Neural progenitor cell (in vitro differentiated cells): ENCODE measurements around the gene KRT2. TPM values are rescaled to one million over a fixed set of nuclear protein-coding genes. Genes with fewer than 3 reads are reported as not detected.

ENCODE experiments used
- DNase-seq: peaks from one replicate; pipeline ENCODE4 v3.0.0-alpha.2; 2016; ENCODE audit warnings: low spot score
- H2AFZ ChIP-seq: fragments of 200-600 bp; sonication (generic); replicated peaks from 2 replicates; pipeline ENCODE4 v1.6.1; 2016; ENCODE audit warnings: antibody characterized with exemption
- H3F3A ChIP-seq: fragments of 200-600 bp; sonication (generic); 2 replicates; pipeline ENCODE4 v1.6.1; 2016; ENCODE audit warnings: antibody characterized with exemption, low read depth
- H3K27ac ChIP-seq: fragments of 200-600 bp; sonication (generic); 2 replicates; pipeline ENCODE4 v1.5.1; 2016; ENCODE audit warnings: mild to moderate bottlenecking
- H3K27me3 ChIP-seq: fragments of 200-600 bp; sonication (generic); 2 replicates; pipeline ENCODE4 v1.6.1; 2016; ENCODE audit warnings: mild to moderate bottlenecking, moderate library complexity
- H3K36me3 ChIP-seq: fragments of 200-600 bp; sonication (generic); 2 replicates; pipeline ENCODE4 v1.5.1; 2016
- H3K4me1 ChIP-seq: fragments of 200-600 bp; sonication (generic); 2 replicates; pipeline ENCODE4 v1.6.1; 2016; ENCODE audit warnings: mixed run types
- H3K4me2 ChIP-seq: fragments of 200-600 bp; sonication (generic); 2 replicates; pipeline ENCODE4 v1.6.1; 2016
- H3K4me3 ChIP-seq: fragments of 200-600 bp; sonication (generic); 2 replicates; pipeline ENCODE4 v1.5.1; 2016
- H3K79me2 ChIP-seq: fragments of 200-600 bp; sonication (generic); 2 replicates; pipeline ENCODE4 v1.6.1; 2016; ENCODE audit warnings: low read depth
- H3K9ac ChIP-seq: fragments of 200-600 bp; sonication (generic); 2 replicates; pipeline ENCODE4 v1.6.1; 2016
- H3K9me3 ChIP-seq: fragments of 200-600 bp; sonication (generic); 2 replicates; pipeline ENCODE4 v1.5.1; 2016; ENCODE audit warnings: low read depth
- H4K20me1 ChIP-seq: fragments of 200-600 bp; sonication (generic); 2 replicates; pipeline ENCODE4 v1.6.1; 2016; ENCODE audit warnings: low read depth
- H3K27ac Mint-ChIP-seq: 3 replicates; pipeline ENCODE4 v1.8.0; 2021; ENCODE audit warnings: mixed read lengths
- H3K27me3 Mint-ChIP-seq: 2 replicates; pipeline ENCODE4 v1.8.0; 2022; ENCODE audit warnings: low read depth, mild to moderate bottlenecking, inconsistent platforms, moderate library complexity, mixed read lengths; ENCODE audit not compliant: insufficient read depth
- H3K36me3 Mint-ChIP-seq: 3 replicates; pipeline ENCODE4 v1.8.0; 2021; ENCODE audit warnings: mixed read lengths
- H3K4me1 Mint-ChIP-seq: 3 replicates; pipeline ENCODE4 v1.8.0; 2021; ENCODE audit warnings: mixed read lengths
- H3K4me3 Mint-ChIP-seq: 3 replicates; pipeline ENCODE4 v1.8.0; 2021; ENCODE audit warnings: mild to moderate bottlenecking, moderate library complexity, mixed read lengths
- H3K9me3 Mint-ChIP-seq: 3 replicates; pipeline ENCODE4 v1.8.0; 2020; ENCODE audit warnings: mixed read lengths
- CTCF ChIP-seq: fragments of 200-600 bp; sonication (generic); IDR thresholded peaks from 2 replicates; pipeline ENCODE4 v1.5.1; 2017; ENCODE audit warnings: antibody characterized with exemption, mild to moderate bottlenecking
- EZH2 ChIP-seq: fragments of 200-600 bp; sonication (generic); IDR thresholded peaks from 2 replicates; pipeline ENCODE4 v1.6.1; 2017; ENCODE audit warnings: antibody characterized with exemption, mild to moderate bottlenecking, moderate library complexity
- EZH2phosphoT487 ChIP-seq: fragments of 200-600 bp; sonication (generic); IDR thresholded peaks from 2 replicates; pipeline ENCODE4 v1.6.1; 2017; ENCODE audit warnings: antibody characterized with exemption
- total RNA-seq: library from RNA; depleted of rRNA; stranded (reverse); fragments of >200 nt; gene quantifications from 2 replicates; pipeline ENCODE4 v1.2.3, GENCODE V29; 2015; ENCODE audit warnings: low replicate concordance

The KRT2 gene
- total RNA-seq, 1 donor from 2014 or later, result not detected

GRCh38 chr12:52611080-52611468 is 40.9 kb downstream of the KRT2 start:
- TF ChIP-seq EZH2phosphoT487, result no peak
- TF ChIP-seq EZH2, result no peak
- TF ChIP-seq CTCF, result no peak
- Histone ChIP-seq H3K79me2 (no peaks in the 10 kb centered on the region), H2AFZ (no peak overlapping the region), H3K9ac (no peak overlapping the region), H4K20me1 (no peaks in the 10 kb centered on the region), H3K27ac (no peak overlapping the region), H3K27me3 (peaks cover 9% of the 10 kb centered on the region), H3K36me3 (no peaks in the 10 kb centered on the region), H3K9me3 (no peaks in the 10 kb centered on the region), H3F3A (no peaks in the 10 kb centered on the region), H3K4me3 (no peak overlapping the region), H3K4me2 (no peak overlapping the region), H3K4me1 (no peaks in the 10 kb centered on the region)
- Mint-ChIP-seq H3K4me3 (no peak overlapping the region), H3K27me3 (peaks cover 5% of the 10 kb centered on the region), H3K36me3 (no peaks in the 10 kb centered on the region), H3K27ac (no peak overlapping the region), H3K9me3 (no peaks in the 10 kb centered on the region), H3K4me1 (no peaks in the 10 kb centered on the region)
- no peak for DNase-seq

GRCh38 chr12:52608826-52609630 is 43.0 kb downstream of the KRT2 start:
- H3K36me3 Mint-ChIP-seq, result no peaks in the 10 kb centered on the region
- Histone ChIP-seq H3K27me3 (peaks cover 9% of the 10 kb centered on the region), H3K27ac (no peak overlapping the region)

GRCh38 chr12:52608161-52608560 is 43.9 kb downstream of the KRT2 start:
- Histone ChIP-seq H3K9me3 (no peaks in the 10 kb centered on the region), H3K9ac (no peak overlapping the region), H3F3A (no peaks in the 10 kb centered on the region), H3K4me2 (no peak overlapping the region), H3K79me2 (no peaks in the 10 kb centered on the region), H2AFZ (no peak overlapping the region), H3K36me3 (no peaks in the 10 kb centered on the region), H3K4me3 (no peak overlapping the region), H3K27ac (no peak overlapping the region), H3K4me1 (no peaks in the 10 kb centered on the region), H3K27me3 (peaks cover 9% of the 10 kb centered on the region), H4K20me1 (no peaks in the 10 kb centered on the region)
- Mint-ChIP-seq H3K9me3 (no peaks in the 10 kb centered on the region), H3K4me1 (no peaks in the 10 kb centered on the region), H3K27ac (no peak overlapping the region), H3K4me3 (no peak overlapping the region), H3K36me3 (no peaks in the 10 kb centered on the region), H3K27me3 (peaks cover 3% of the 10 kb centered on the region)
- no peak for TF ChIP-seq CTCF
- no peak for TF ChIP-seq EZH2
- TF ChIP-seq EZH2phosphoT487, result no peak
- no peak for DNase-seq

More at GRCh38 chr12:52608826-52609630, 43.0 kb downstream of the KRT2 start:
- Histone ChIP-seq H4K20me1 (no peaks in the 10 kb centered on the region), H3F3A (no peaks in the 10 kb centered on the region), H3K9me3 (no peaks in the 10 kb centered on the region), H3K36me3 (no peaks in the 10 kb centered on the region), H3K4me2 (no peak overlapping the region), H3K4me3 (no peak overlapping the region), H3K9ac (no peak overlapping the region), H2AFZ (no peak overlapping the region), H3K79me2 (no peaks in the 10 kb centered on the region), H3K4me1 (no peaks in the 10 kb centered on the region)
- no peak for DNase-seq
- no peaks in the 10 kb centered on the region for H3K9me3 Mint-ChIP-seq
- H3K4me3 Mint-ChIP-seq, result no peak overlapping the region
- no peaks in the 10 kb centered on the region for H3K4me1 Mint-ChIP-seq
- H3K27me3 Mint-ChIP-seq, result peaks cover 3% of the 10 kb centered on the region
- H3K27ac Mint-ChIP-seq, result no peak overlapping the region
- TF ChIP-seq EZH2, result no peak
- TF ChIP-seq EZH2phosphoT487, result no peak
- no peak for TF ChIP-seq CTCF
